Lower lobe of right lung (tissue), 2 donors: ENCODE measurements around the gene CKS2. TPM values are rescaled to one million over a fixed set of nuclear protein-coding genes. Genes with fewer than 3 reads are reported as not detected.

Experiments
- ATAC-seq, 2 donors: fragments of 200-7000 bp; cut with Tn5 transposase; one replicate each; pipeline ENCODE4 v1.9.1; 2020 to 2022; ENCODE audit warnings: mild to moderate bottlenecking in 2 of 2, moderate library complexity in 2 of 2
- DNase-seq: peaks from one replicate; pipeline ENCODE4 v3.0.0-alpha.2; 2020
- H3K27ac ChIP-seq: fragments of 200-600 bp; one replicate; pipeline ENCODE4 v1.8.0; 2022
- H3K27me3 ChIP-seq: fragments of 200-600 bp; one replicate; pipeline ENCODE4 v1.8.0; 2022; ENCODE audit warnings: low read depth
- H3K36me3 ChIP-seq: fragments of 200-600 bp; one replicate; pipeline ENCODE4 v1.8.0; 2022; ENCODE audit warnings: mild to moderate bottlenecking
- H3K4me1 ChIP-seq: fragments of 200-600 bp; one replicate; pipeline ENCODE4 v1.8.0; 2022
- H3K4me3 ChIP-seq: fragments of 200-600 bp; one replicate; pipeline ENCODE4 v1.8.0; 2022; ENCODE audit warnings: mild to moderate bottlenecking
- H3K9me3 ChIP-seq: fragments of 200-600 bp; one replicate; pipeline ENCODE4 v1.8.0; 2022
- CTCF ChIP-seq: fragments of 200-600 bp; IDR thresholded peaks from one replicate; pipeline ENCODE4 v1.8.0; 2022; ENCODE audit warnings: antibody characterized with exemption, mild to moderate bottlenecking
- intact Hi-C: fragments of 100-400 bp; cut with DNase I; formaldehyde crosslinking; loops from one replicate; pipeline ENCODE4 v1.11.0; 2022
- microRNA-seq: library from miRNA; unstranded; fragments of <30 nt; microRNA quantifications from one replicate; pipeline ENCODE4 v1.2.0, GENCODE V29; 2020; ENCODE audit warnings: borderline number of aligned reads
- total RNA-seq: library from RNA; stranded (reverse); fragmentation: NEBNext Ultra II Directional; extraction: Animal tissue kit (Norgen Biotek cat#: 25700); gene quantifications from one replicate; pipeline ENCODE4 v1.2.1, GENCODE V29; 2021
- donor health status: DM: no; HTN: yes; CAD: no; lungs with severe emphysema.

CKS2 gene
- total RNA-seq, 1 donor from 2014 or later = 16.6 TPM

GRCh38 chr9:89363921-89364665 lies 53.1 kb downstream of the CKS2 start:
- intact Hi-C loops = no loop called here
- peak in 1 of 2 donors; percentile 3 for ATAC-seq
- H3K36me3 ChIP-seq = peaks cover 42% of the 10 kb centered on the region

GRCh38 chr9:89364666-89365531 lies 53.9 kb downstream of the CKS2 start:
- H3K9me3 ChIP-seq = no peaks in the 10 kb centered on the region
- no peaks in the 10 kb centered on the region for H3K27me3 ChIP-seq
- no peak for TF ChIP-seq CTCF
- no peak overlapping the region for H3K27ac ChIP-seq
- intact Hi-C loops = no loop called here
- ATAC-seq (no peak), DNase-seq (no peak)
- H3K36me3 ChIP-seq = peaks cover 34% of the 10 kb centered on the region
- peaks cover 10% of the 10 kb centered on the region for H3K4me1 ChIP-seq
- no peak overlapping the region for H3K4me3 ChIP-seq

More at GRCh38 chr9:89363921-89364665, 53.1 kb downstream of the CKS2 start:
- Histone ChIP-seq H3K27me3 (no peaks in the 10 kb centered on the region), H3K4me1 (peaks cover 15% of the 10 kb centered on the region), H3K9me3 (no peaks in the 10 kb centered on the region), H3K27ac (no peak overlapping the region), H3K4me3 (no peak overlapping the region)
- no peak for DNase-seq
- TF ChIP-seq CTCF = no peak

- H3K4me3 ChIP-seq = no peak overlapping the region
- no peaks in the 10 kb centered on the region for H3K9me3 ChIP-seq
- no peak overlapping the region for H3K27ac ChIP-seq
- DNase-seq (no peak), ATAC-seq (no peak)
- peaks cover 4% of the 10 kb centered on the region for H3K4me1 ChIP-seq
- TF ChIP-seq CTCF = no peak
- intact Hi-C loops = no loop called here
- peaks cover 28% of the 10 kb centered on the region for H3K36me3 ChIP-seq
- no peaks in the 10 kb centered on the region for H3K27me3 ChIP-seq
These were observed 54.5 kb downstream of the CKS2 start for GRCh38 chr9:89365532-89365912.

Small RNA genes lying within 50 kb of the gene (microRNA-seq; reads per million reads assigned to microRNA genes)
- gene MIR3153 = not detected

Other genes starting within 250 kb of the CKS2 start
- gene SHC3, start 132.4 kb upstream of the CKS2 start, total RNA-seq = 13.2 TPM
- gene SECISBP2, start 7.3 kb downstream of the CKS2 start, total RNA-seq = 55.6 TPM
- 49.9 TPM for gene SEMA4D, start 186.9 kb downstream of the CKS2 start, total RNA-seq